Measurements from ENCODE around the gene CCNY. TPM values are rescaled to one million over a fixed set of nuclear protein-coding genes. Genes with fewer than 3 reads are reported as not detected.

CCNY gene
- total RNA-seq, 1 donor from 2014 or later = 85.9 TPM

- Histone ChIP-seq H3K4me1 (ENCODE audit: insufficient read depth, low read length) (no peaks in the 10 kb centered on the region), H3K79me2 (ENCODE audit: insufficient read depth, low read length) (peaks cover 51% of the 10 kb centered on the region), H3K4me3 (ENCODE audit: insufficient read depth, low read depth, low read length) (no peak overlapping the region), H3K4me2 (ENCODE audit: low read length) (no peak overlapping the region), H3K9me3 (ENCODE audit: insufficient read depth, low read depth, low read length) (no peaks in the 10 kb centered on the region), H3K27ac (ENCODE audit: low read depth, low read length) (no peak overlapping the region), H2AFZ (ENCODE audit: low read depth, low read length) (no peak overlapping the region), H4K20me1 (ENCODE audit: insufficient read depth, low read length) (peaks cover 36% of the 10 kb centered on the region), H3K36me3 (ENCODE audit: insufficient read depth, low read length) (no peaks in the 10 kb centered on the region), H3K9ac (ENCODE audit: low read length) (no peak overlapping the region), H3K27me3 (ENCODE audit: insufficient read depth, low read length) (no peaks in the 10 kb centered on the region)
- DNase-seq (ENCODE audit: low read depth) (no peak), FAIRE-seq (no peak)
- no peak for TF ChIP-seq EZH2 (IDR thresholded peaks at IDR 0.05; ENCODE audit: insufficient read depth, low read length)
- Mint-ChIP-seq H3K36me3 (ENCODE audit: low read depth, unreplicated experiment) (peaks cover 11% of the 10 kb centered on the region), H3K9me3 (ENCODE audit: unreplicated experiment) (no peaks in the 10 kb centered on the region), H3K4me3 (ENCODE audit: unreplicated experiment) (no peak overlapping the region), H3K27ac (ENCODE audit: unreplicated experiment) (no peak overlapping the region), H3K4me1 (ENCODE audit: low read depth, unreplicated experiment) (peaks cover 14% of the 10 kb centered on the region), H3K27me3 (ENCODE audit: low read depth, unreplicated experiment) (no peaks in the 10 kb centered on the region)
Observed at GRCh38 chr10:35520996-35521395, 184.7 kb downstream of the CCNY start.

GRCh38 chr10:35523670-35524225, 187.4 kb downstream of the CCNY start:
- no peak overlapping the region for H2AFZ ChIP-seq (ENCODE audit: low read depth, low read length)
- DNase-seq (ENCODE audit: low read depth) (no peak), FAIRE-seq (no peak)
- no peaks in the 10 kb centered on the region for H3K27me3 Mint-ChIP-seq (ENCODE audit: low read depth, unreplicated experiment)
- H3K79me2 ChIP-seq (ENCODE audit: insufficient read depth, low read length) = peaks cover 40% of the 10 kb centered on the region
- no peak overlapping the region for H3K4me3 ChIP-seq (ENCODE audit: insufficient read depth, low read depth, low read length)
- no peak overlapping the region for H3K27ac Mint-ChIP-seq (ENCODE audit: unreplicated experiment)
- no peaks in the 10 kb centered on the region for H3K36me3 ChIP-seq (ENCODE audit: insufficient read depth, low read length)
- H3K9me3 Mint-ChIP-seq (ENCODE audit: unreplicated experiment) = no peaks in the 10 kb centered on the region
- H3K27me3 ChIP-seq (ENCODE audit: insufficient read depth, low read length) = no peaks in the 10 kb centered on the region
- peaks cover 4% of the 10 kb centered on the region for H3K4me1 Mint-ChIP-seq (ENCODE audit: low read depth, unreplicated experiment)
- no peak overlapping the region for H3K9ac ChIP-seq (ENCODE audit: low read length)
- H3K36me3 Mint-ChIP-seq (ENCODE audit: low read depth, unreplicated experiment) = peaks cover 14% of the 10 kb centered on the region
- H3K4me3 Mint-ChIP-seq (ENCODE audit: unreplicated experiment) = no peak overlapping the region
- peaks cover 32% of the 10 kb centered on the region for H4K20me1 ChIP-seq (ENCODE audit: insufficient read depth, low read length)
- no peak overlapping the region for H3K4me2 ChIP-seq (ENCODE audit: low read length)
- no peak overlapping the region for H3K27ac ChIP-seq (ENCODE audit: low read depth, low read length)
- TF ChIP-seq CTCF (IDR thresholded peaks at IDR 0.05; ENCODE audit: insufficient read depth, low read depth, low read length) (no peak), EZH2 (IDR thresholded peaks at IDR 0.05; ENCODE audit: insufficient read depth, low read length) (no peak)
- no peaks in the 10 kb centered on the region for H3K4me1 ChIP-seq (ENCODE audit: insufficient read depth, low read length)
- no peaks in the 10 kb centered on the region for H3K9me3 ChIP-seq (ENCODE audit: insufficient read depth, low read depth, low read length)

- no peak for TF ChIP-seq CTCF (IDR thresholded peaks at IDR 0.05; ENCODE audit: insufficient read depth, low read depth, low read length)
- no peak for TF ChIP-seq EZH2 (IDR thresholded peaks at IDR 0.05; ENCODE audit: insufficient read depth, low read length)
- no peak for DNase-seq (ENCODE audit: low read depth)
Observed at GRCh38 chr10:35526746-35527145, 190.4 kb downstream of the CCNY start.

More at GRCh38 chr10:35526746-35527145, 190.4 kb downstream of the CCNY start:
- peaks cover 22% of the 10 kb centered on the region for H3K79me2 ChIP-seq (ENCODE audit: insufficient read depth, low read length)
- H3K36me3 ChIP-seq (ENCODE audit: insufficient read depth, low read length) = peaks cover 4% of the 10 kb centered on the region
- peaks cover 4% of the 10 kb centered on the region for H3K4me1 Mint-ChIP-seq (ENCODE audit: low read depth, unreplicated experiment)
- H3K4me3 ChIP-seq (ENCODE audit: insufficient read depth, low read depth, low read length) = no peak overlapping the region
- no peaks in the 10 kb centered on the region for H3K27me3 ChIP-seq (ENCODE audit: insufficient read depth, low read length)
- H3K27me3 Mint-ChIP-seq (ENCODE audit: low read depth, unreplicated experiment) = no peaks in the 10 kb centered on the region
- no peak overlapping the region for H3K27ac Mint-ChIP-seq (ENCODE audit: unreplicated experiment)
- H3K4me3 Mint-ChIP-seq (ENCODE audit: unreplicated experiment) = no peak overlapping the region
- FAIRE-seq = no peak
- H2AFZ ChIP-seq (ENCODE audit: low read depth, low read length) = no peak overlapping the region
- H3K4me1 ChIP-seq (ENCODE audit: insufficient read depth, low read length) = peaks cover 2% of the 10 kb centered on the region
- peaks cover 18% of the 10 kb centered on the region for H4K20me1 ChIP-seq (ENCODE audit: insufficient read depth, low read length)
- no peaks in the 10 kb centered on the region for H3K9me3 ChIP-seq (ENCODE audit: insufficient read depth, low read depth, low read length)
- H3K9ac ChIP-seq (ENCODE audit: low read length) = no peak overlapping the region
- H3K36me3 Mint-ChIP-seq (ENCODE audit: low read depth, unreplicated experiment) = peaks cover 11% of the 10 kb centered on the region
- no peak overlapping the region for H3K27ac ChIP-seq (ENCODE audit: low read depth, low read length)
- H3K9me3 Mint-ChIP-seq (ENCODE audit: unreplicated experiment) = no peaks in the 10 kb centered on the region
- H3K4me2 ChIP-seq (ENCODE audit: low read length) = no peak overlapping the region

Measured in astrocyte (in vitro differentiated cells and primary cell).